ENCODE results near the gene TMIE. TPM values are rescaled to one million over a fixed set of nuclear protein-coding genes. Genes with fewer than 3 reads are reported as not detected.

The TMIE gene
- total RNA-seq, 1 experiment from 2014 or later: not detected

DNA sequence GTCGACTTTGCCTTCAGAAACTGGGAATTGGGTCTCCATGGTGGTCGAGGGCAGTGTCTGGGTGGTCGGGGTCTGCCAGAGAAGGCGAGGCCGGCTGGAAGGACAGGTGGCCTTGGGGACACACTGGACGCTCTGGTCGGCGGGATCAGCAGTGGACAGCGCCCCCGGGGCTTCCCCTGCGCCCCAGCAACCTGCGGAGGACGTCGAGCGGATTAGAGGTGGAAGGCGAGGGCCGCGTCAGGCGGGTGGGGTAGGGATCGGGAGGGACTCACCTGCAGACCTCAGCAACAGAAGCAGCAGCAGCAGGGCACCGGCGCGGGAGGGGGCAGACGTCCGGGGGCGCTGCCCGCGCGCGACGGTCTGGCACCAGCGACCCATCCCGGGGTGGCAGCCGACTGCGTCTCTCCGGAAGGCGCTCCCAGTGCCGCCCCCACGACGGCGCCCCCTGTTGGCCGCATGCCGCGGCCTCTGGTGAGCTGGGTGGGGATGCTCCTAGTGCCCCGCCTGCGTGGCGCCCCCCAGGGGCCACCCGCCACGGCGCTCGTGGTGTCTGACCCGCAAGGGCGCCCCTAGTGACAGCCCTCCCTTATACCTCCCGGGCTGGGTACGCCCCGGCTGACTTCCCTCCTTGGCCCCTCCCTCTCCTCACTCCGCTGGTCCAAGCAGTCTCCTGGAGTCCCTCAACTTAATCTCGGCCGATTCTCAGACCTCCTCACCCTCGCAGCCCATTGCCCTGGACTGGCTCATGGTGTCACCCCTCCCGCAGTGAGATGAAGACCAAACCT lies 16.4 kb downstream of the TMIE start, which contains the start of gene PRSS50:
TSS of gene PRSS50 (minus strand) at position 423 of the 785 bp plus-strand sequence. CDS start at position 378, 45 bp downstream.
- ChIA-PET POLR2A (no interaction called here), CTCF (no interaction called here)
- Mint-ChIP-seq H3K4me3 (ENCODE audit: unreplicated experiment) (no peak within 1 kb of the TSS), H3K9me3 (ENCODE audit: unreplicated experiment) (no peaks in the 10 kb centered on the region), H3K4me1 (ENCODE audit: low read depth, unreplicated experiment) (no peaks in the 10 kb centered on the region), H3K27ac (ENCODE audit: unreplicated experiment) (no peak within 1 kb of the TSS), H3K36me3 (ENCODE audit: insufficient read depth, unreplicated experiment) (peaks cover 6% of the 10 kb centered on the region), H3K27me3 (ENCODE audit: insufficient read depth, unreplicated experiment) (no peaks in the 10 kb centered on the region)
- no TSS peak for BruUV-seq (replicated peaks)
- intact Hi-C loops (cut with micrococcal nuclease; ENCODE audit: unreplicated experiment): no loop called here
- TF ChIP-seq, protein P1, sequence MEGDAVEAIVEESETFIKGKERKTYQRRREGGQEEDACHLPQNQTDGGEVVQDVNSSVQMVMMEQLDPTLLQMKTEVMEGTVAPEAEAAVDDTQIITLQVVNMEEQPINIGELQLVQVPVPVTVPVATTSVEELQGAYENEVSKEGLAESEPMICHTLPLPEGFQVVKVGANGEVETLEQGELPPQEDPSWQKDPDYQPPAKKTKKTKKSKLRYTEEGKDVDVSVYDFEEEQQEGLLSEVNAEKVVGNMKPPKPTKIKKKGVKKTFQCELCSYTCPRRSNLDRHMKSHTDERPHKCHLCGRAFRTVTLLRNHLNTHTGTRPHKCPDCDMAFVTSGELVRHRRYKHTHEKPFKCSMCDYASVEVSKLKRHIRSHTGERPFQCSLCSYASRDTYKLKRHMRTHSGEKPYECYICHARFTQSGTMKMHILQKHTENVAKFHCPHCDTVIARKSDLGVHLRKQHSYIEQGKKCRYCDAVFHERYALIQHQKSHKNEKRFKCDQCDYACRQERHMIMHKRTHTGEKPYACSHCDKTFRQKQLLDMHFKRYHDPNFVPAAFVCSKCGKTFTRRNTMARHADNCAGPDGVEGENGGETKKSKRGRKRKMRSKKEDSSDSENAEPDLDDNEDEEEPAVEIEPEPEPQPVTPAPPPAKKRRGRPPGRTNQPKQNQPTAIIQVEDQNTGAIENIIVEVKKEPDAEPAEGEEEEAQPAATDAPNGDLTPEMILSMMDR (IDR thresholded peaks at IDR 0.05; ENCODE audit: insufficient read depth in 1 of 2, low read depth in 1 of 2, low read length in 1 of 2, severe bottlenecking in 1 of 2, unreplicated experiment in 1 of 2): peak; percentile 23 to 29
- no peak within 1 kb of the TSS for H3K4me3 ChIP-seq (ENCODE audit: low read depth, low read length)
- peak in 1 of 2 experiments; percentile 26 for DNase-seq
- no peaks in the 10 kb centered on the region for H3K9me3 ChIP-seq
- H3K36me3 ChIP-seq (ENCODE audit: control insufficient read depth, insufficient read depth, low read length): no peaks in the 10 kb centered on the region
- no peaks in the 10 kb centered on the region for H3K4me1 ChIP-seq
- no peaks in the 10 kb centered on the region for H3K27me3 ChIP-seq (replicated peaks; ENCODE audit: control insufficient read depth, insufficient read depth, low read length)

DNA sequence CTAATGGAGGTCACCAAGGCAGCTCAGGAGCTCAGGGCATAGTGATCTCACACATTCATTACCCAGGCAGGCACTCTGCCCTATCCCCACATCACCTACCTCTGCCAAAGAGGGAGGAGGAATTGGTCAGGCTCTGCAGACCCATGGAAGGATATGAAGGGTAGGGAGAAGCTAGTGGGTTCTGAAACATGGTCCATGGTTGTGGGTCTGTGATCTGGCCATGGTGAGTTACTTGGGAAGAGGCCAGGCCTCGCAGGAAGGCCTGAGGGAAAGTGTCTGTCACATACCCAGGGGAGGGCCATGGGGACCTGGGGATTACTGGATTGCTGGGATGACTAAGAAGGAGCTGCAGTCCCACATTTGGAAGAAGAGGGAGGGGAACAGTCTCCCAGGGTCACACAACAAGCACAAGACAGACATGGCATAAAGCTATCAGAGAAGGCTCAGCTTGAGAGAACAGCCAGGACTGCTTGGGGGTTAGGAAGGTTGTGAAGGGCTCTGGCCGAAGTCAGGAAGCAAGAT lies 17.9 kb downstream of the TMIE start:
- TF ChIP-seq, protein P1 (IDR thresholded peaks at IDR 0.05; ENCODE audit: insufficient read depth in 1 of 2, low read depth in 1 of 2, low read length in 1 of 2, severe bottlenecking in 1 of 2, unreplicated experiment in 1 of 2): no peak
- ChIA-PET POLR2A (interaction anchor here (0.5 kb wide), 1 partner anchor 19 kb away, joined by 3 read pairs; no protein-coding TSS in a partner anchor), CTCF (no interaction called here)
- Histone ChIP-seq H3K27me3 (replicated peaks; ENCODE audit: control insufficient read depth, insufficient read depth, low read length) (no peaks in the 10 kb centered on the region), H3K36me3 (ENCODE audit: control insufficient read depth, insufficient read depth, low read length) (no peaks in the 10 kb centered on the region), H3K4me3 (ENCODE audit: low read depth, low read length) (no peak overlapping the region), H3K9me3 (no peaks in the 10 kb centered on the region), H3K4me1 (no peaks in the 10 kb centered on the region)
- intact Hi-C loops (cut with micrococcal nuclease; ENCODE audit: unreplicated experiment): no loop called here
- no peak overlapping the region for H3K4me3 Mint-ChIP-seq (ENCODE audit: unreplicated experiment)
- peaks cover 6% of the 10 kb centered on the region for H3K36me3 Mint-ChIP-seq (ENCODE audit: insufficient read depth, unreplicated experiment)
- no peak for DNase-seq
- no TSS peak for BruUV-seq (replicated peaks)
- H3K9me3 Mint-ChIP-seq (ENCODE audit: unreplicated experiment): no peaks in the 10 kb centered on the region
- H3K4me1 Mint-ChIP-seq (ENCODE audit: low read depth, unreplicated experiment): no peaks in the 10 kb centered on the region
- no peaks in the 10 kb centered on the region for H3K27me3 Mint-ChIP-seq (ENCODE audit: insufficient read depth, unreplicated experiment)
- no peak overlapping the region for H3K27ac Mint-ChIP-seq (ENCODE audit: unreplicated experiment)

DNA sequence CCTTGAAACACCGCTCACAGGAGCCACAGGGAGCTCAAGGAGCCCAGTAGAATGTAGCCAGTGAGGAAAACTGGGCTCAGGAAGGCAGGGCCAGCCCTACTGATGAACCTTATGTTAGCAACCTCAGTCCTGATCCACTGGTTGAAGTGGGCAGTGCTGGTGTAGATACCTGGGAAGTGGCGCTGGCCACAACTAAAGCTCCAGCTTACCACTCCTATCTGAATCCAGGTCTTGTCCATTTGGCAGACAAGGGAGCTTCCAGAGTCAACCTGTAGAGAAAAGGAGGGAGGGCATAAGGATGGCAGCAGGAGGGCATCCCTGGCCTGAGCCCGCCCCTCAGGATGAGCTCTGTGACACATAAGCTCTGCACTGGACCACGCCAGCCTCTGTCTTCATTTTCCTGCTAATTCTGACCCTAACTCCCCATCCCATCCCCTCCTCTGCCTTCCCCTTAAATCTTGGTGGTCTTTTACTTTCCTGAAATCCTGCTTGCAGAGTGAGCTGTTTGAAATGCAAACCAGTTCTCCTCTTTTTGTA lies 18.6 kb downstream of the TMIE start:
- no peaks in the 10 kb centered on the region for H3K36me3 ChIP-seq (ENCODE audit: control insufficient read depth, insufficient read depth, low read length)
- no peaks in the 10 kb centered on the region for H3K4me1 ChIP-seq
- intact Hi-C loops (cut with micrococcal nuclease; ENCODE audit: unreplicated experiment): no loop called here
- Mint-ChIP-seq H3K36me3 (ENCODE audit: insufficient read depth, unreplicated experiment) (peaks cover 6% of the 10 kb centered on the region), H3K4me1 (ENCODE audit: low read depth, unreplicated experiment) (no peaks in the 10 kb centered on the region), H3K27ac (ENCODE audit: unreplicated experiment) (no peak overlapping the region), H3K4me3 (ENCODE audit: unreplicated experiment) (no peak overlapping the region), H3K27me3 (ENCODE audit: insufficient read depth, unreplicated experiment) (no peaks in the 10 kb centered on the region), H3K9me3 (ENCODE audit: unreplicated experiment) (no peaks in the 10 kb centered on the region)
- DNase-seq: peak in 1 of 2 experiments; percentile 14
- no peaks in the 10 kb centered on the region for H3K27me3 ChIP-seq (replicated peaks; ENCODE audit: control insufficient read depth, insufficient read depth, low read length)
- H3K4me3 ChIP-seq (ENCODE audit: low read depth, low read length): no peak overlapping the region
- ChIA-PET POLR2A (interaction anchor here (0.5 kb wide), 1 partner anchor 19 kb away, joined by 3 read pairs; no protein-coding TSS in a partner anchor), CTCF (interaction anchor here (1.1 to 1.2 kb wide), 2 partner anchors 175 to 189 kb away, joined by 3 to 4 read pairs; no protein-coding TSS in a partner anchor)
- no TSS peak for BruUV-seq (replicated peaks)
- H3K9me3 ChIP-seq: no peaks in the 10 kb centered on the region
- TF ChIP-seq, protein P1 (IDR thresholded peaks at IDR 0.05; ENCODE audit: insufficient read depth in 1 of 2, low read depth in 1 of 2, low read length in 1 of 2, severe bottlenecking in 1 of 2, unreplicated experiment in 1 of 2): no peak

Measured in Caco-2 (cell line).